GM18498 (cell line): ENCODE data around the gene NFIA.
A peak's percentile ranks its signal among the peaks of the same experiment; 100 is the strongest.

ENCODE experiments used
- ATAC-seq: cut with Tn5 transposase; IDR thresholded peaks from one replicate; pipeline ENCODE4 v1.9.1; 2021; ENCODE audit warnings: mild to moderate bottlenecking, moderate library complexity; ENCODE audit not compliant: unreplicated experiment

NFIA gene

GRCh38 chr1:61445269-61445825 lies 363.0 kb downstream of the NFIA start:
- ATAC-seq, result no peak

GRCh38 chr1:61446531-61446991 lies 364.2 kb downstream of the NFIA start:
- ATAC-seq, result no peak

GRCh38 chr1:61447106-61447967 lies 365.0 kb downstream of the NFIA start:
- ATAC-seq, result no peak

GRCh38 chr1:61447968-61448430 lies 365.6 kb downstream of the NFIA start:
- no peak for ATAC-seq

GRCh38 chr1:61448914-61449313 lies 366.6 kb downstream of the NFIA start:
- no peak for ATAC-seq

GRCh38 chr1:61449410-61449809 lies 367.0 kb downstream of the NFIA start:
- ATAC-seq, result no peak

GRCh38 chr1:61450454-61450853 lies 368.1 kb downstream of the NFIA start:
- no peak for ATAC-seq

GRCh38 chr1:61450872-61451571 lies 368.7 kb downstream of the NFIA start:
- ATAC-seq, result no peak

- no peak for ATAC-seq
Observed at GRCh38 chr1:61451572-61451968, 369.2 kb downstream of the NFIA start.

- no peak for ATAC-seq
Observed at GRCh38 chr1:61452176-61453035, 370.0 kb downstream of the NFIA start.

GRCh38 chr1:61453111-61453961 lies 371.0 kb downstream of the NFIA start:
- ATAC-seq, result peak; percentile 89

GRCh38 chr1:61455400-61455799 lies 373.0 kb downstream of the NFIA start:
- ATAC-seq, result no peak

GRCh38 chr1:61457526-61458040 lies 375.2 kb downstream of the NFIA start:
- no peak for ATAC-seq

- ATAC-seq, result no peak
Observed at GRCh38 chr1:61459345-61459744, 377.0 kb downstream of the NFIA start.

GRCh38 chr1:61460191-61460590 lies 377.8 kb downstream of the NFIA start:
- ATAC-seq, result no peak

- no peak for ATAC-seq
Observed at GRCh38 chr1:61461406-61462384, 379.3 kb downstream of the NFIA start.

GRCh38 chr1:61462628-61463027 lies 380.3 kb downstream of the NFIA start:
- no peak for ATAC-seq

GRCh38 chr1:61463220-61463619 lies 380.9 kb downstream of the NFIA start:
- no peak for ATAC-seq
